ENCODE measurements around the gene CHRNA5. TPM values are rescaled to one million over a fixed set of nuclear protein-coding genes. Genes with fewer than 3 reads are reported as not detected.
"Not testable (repeated sequence)": the region's sequence is repeated elsewhere in the genome, so short reads cannot be mapped to it uniquely, and the experiment has no call there.

The CHRNA5 gene
- total RNA-seq, 1 donor from 2014 or later, result 7.6 TPM

- no peak overlapping the region for H3K4me3 Mint-ChIP-seq
- TF ChIP-seq, protein P1, sequence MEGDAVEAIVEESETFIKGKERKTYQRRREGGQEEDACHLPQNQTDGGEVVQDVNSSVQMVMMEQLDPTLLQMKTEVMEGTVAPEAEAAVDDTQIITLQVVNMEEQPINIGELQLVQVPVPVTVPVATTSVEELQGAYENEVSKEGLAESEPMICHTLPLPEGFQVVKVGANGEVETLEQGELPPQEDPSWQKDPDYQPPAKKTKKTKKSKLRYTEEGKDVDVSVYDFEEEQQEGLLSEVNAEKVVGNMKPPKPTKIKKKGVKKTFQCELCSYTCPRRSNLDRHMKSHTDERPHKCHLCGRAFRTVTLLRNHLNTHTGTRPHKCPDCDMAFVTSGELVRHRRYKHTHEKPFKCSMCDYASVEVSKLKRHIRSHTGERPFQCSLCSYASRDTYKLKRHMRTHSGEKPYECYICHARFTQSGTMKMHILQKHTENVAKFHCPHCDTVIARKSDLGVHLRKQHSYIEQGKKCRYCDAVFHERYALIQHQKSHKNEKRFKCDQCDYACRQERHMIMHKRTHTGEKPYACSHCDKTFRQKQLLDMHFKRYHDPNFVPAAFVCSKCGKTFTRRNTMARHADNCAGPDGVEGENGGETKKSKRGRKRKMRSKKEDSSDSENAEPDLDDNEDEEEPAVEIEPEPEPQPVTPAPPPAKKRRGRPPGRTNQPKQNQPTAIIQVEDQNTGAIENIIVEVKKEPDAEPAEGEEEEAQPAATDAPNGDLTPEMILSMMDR (IDR thresholded peaks at IDR 0.05; ENCODE audit: unreplicated experiment), result no peak
- no peaks in the 10 kb centered on the region for H3K9me3 Mint-ChIP-seq
- H3K4me1 Mint-ChIP-seq, result no peaks in the 10 kb centered on the region
- H3K27ac Mint-ChIP-seq, result no peak overlapping the region
- H3K27me3 Mint-ChIP-seq (ENCODE audit: low read depth), result peaks cover 3% of the 10 kb centered on the region
- DNase-seq (ENCODE audit: low spot score in 2 of 2, unreplicated experiment in 2 of 2), result no peak
- H3K36me3 Mint-ChIP-seq, result peaks cover 20% of the 10 kb centered on the region
Observed at GRCh38 chr15:78552597-78552996, 12.7 kb upstream of the CHRNA5 start.

DNA sequence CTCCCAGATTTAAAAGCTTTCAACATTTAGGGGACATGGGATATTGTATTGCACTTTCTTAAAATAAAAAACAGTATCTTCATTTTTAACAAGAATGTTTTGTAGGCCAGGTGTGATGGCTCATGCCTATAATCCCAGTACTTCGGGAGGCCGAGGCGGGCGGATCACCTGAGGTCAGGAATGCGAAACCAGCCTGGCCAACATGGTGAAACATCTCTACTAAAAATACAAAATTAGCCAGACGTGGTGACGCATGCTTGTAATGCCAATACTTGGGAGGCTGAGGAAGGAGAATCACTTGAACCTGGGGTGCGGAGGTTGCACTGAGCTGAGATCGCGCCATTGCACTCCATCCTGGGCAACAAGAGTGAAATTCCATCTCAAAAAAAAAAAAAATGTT lies 5.1 kb upstream of the CHRNA5 start:
- not testable (repeated sequence) for H3K36me3 Mint-ChIP-seq; H3K4me3 Mint-ChIP-seq; DNase-seq (ENCODE audit: low spot score in 2 of 2, unreplicated experiment in 2 of 2); H3K9me3 Mint-ChIP-seq; H3K27ac Mint-ChIP-seq; H3K4me1 Mint-ChIP-seq
- H3K27me3 Mint-ChIP-seq (ENCODE audit: low read depth), result peaks cover 30% of the 10 kb centered on the region

- H3K36me3 Mint-ChIP-seq, result no peaks in the 10 kb centered on the region
Observed at GRCh38 chr15:78561490-78561889, 3.8 kb upstream of the CHRNA5 start.

DNA sequence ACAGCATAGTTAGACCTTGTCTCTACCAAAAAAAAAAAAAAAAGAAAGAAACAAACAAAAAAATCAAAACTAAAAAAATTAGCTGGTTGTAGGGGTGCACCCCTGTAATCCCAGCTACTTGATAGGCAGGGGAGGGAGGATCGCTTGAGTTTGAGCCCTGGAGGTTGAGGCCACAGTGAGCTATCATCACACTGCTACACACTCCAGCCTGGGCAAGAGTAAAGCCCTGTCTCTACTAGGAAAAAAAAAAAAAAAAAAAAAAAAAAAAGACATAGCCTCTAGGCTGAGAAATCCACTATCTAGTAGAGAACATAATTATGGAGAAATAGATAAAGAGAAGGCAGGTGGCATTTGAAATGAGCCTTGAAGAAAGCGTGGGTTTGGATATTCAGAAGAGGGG lies 2.2 kb upstream of the CHRNA5 start:
- Mint-ChIP-seq H3K36me3 (no peaks in the 10 kb centered on the region), H3K4me3 (no peak overlapping the region), H3K9me3 (no peaks in the 10 kb centered on the region), H3K4me1 (peaks cover 10% of the 10 kb centered on the region), H3K27ac (no peak overlapping the region), H3K27me3 (ENCODE audit: low read depth) (peaks cover 39% of the 10 kb centered on the region)
- TF ChIP-seq, protein P1 (IDR thresholded peaks at IDR 0.05; ENCODE audit: unreplicated experiment), result no peak
- no peak for DNase-seq (ENCODE audit: low spot score in 2 of 2, unreplicated experiment in 2 of 2)

More at GRCh38 chr15:78561490-78561889, 3.8 kb upstream of the CHRNA5 start:
- no peak for DNase-seq (ENCODE audit: low spot score in 2 of 2, unreplicated experiment in 2 of 2)
- TF ChIP-seq, protein P1 (IDR thresholded peaks at IDR 0.05; ENCODE audit: unreplicated experiment), result no peak
- Mint-ChIP-seq H3K4me1 (peaks cover 4% of the 10 kb centered on the region), H3K27me3 (ENCODE audit: low read depth) (peaks cover 33% of the 10 kb centered on the region), H3K4me3 (no peak overlapping the region), H3K9me3 (no peaks in the 10 kb centered on the region), H3K27ac (no peak overlapping the region)

- peak overlapping the region; percentile 76 for H3K4me3 Mint-ChIP-seq
- DNase-seq (ENCODE audit: low spot score in 2 of 2, unreplicated experiment in 2 of 2), result no peak
- H3K36me3 Mint-ChIP-seq, result no peaks in the 10 kb centered on the region
- H3K27me3 Mint-ChIP-seq (ENCODE audit: low read depth), result peaks cover 34% of the 10 kb centered on the region
- TF ChIP-seq, protein P1 (IDR thresholded peaks at IDR 0.05; ENCODE audit: unreplicated experiment), result no peak
- H3K27ac Mint-ChIP-seq, result no peak overlapping the region
- H3K4me1 Mint-ChIP-seq, result peaks cover 10% of the 10 kb centered on the region
- no peaks in the 10 kb centered on the region for H3K9me3 Mint-ChIP-seq
Observed at GRCh38 chr15:78564743-78565096, 600 bp upstream of the CHRNA5 start.

DNA sequence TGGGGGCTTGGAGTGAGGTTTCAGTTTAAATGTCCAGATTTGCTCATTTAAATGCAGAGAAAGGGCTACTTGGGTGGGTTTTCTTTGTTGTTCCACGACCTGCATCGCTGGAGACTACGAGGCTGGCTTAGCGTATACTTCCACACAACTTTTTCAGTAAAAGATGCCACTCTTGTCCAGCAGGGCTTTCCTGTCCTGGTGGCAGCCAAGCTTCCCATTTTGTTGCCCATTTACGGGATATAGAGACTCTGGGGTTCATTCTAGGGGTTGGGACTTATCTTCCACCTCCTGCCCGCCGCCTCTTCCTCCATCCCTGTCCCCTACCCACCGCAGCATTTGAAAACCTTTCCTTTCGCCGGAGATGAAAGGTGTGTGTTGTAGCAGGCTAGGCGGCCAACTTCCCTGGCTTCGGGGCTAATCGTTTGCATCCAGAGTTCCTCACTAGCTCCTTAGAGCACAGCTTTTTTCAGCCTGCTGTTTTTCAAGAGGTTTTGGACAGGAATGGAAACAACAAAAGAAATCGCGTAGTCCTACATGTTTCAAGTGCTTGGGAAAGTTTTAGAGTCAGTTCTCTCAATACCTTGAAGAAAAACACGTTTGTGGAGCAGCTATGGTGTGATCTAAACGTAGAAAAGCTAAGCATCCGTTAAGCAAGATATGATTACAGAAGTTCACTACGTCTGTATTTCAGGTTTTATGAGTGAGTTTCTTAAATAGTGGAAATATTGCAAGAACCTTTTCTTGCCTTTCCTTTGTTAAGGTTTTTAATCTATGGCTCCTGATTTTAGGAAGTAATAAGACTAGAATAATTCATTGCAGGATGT lies 843 bp downstream of the CHRNA5 start:
- Mint-ChIP-seq H3K4me1 (peaks cover 10% of the 10 kb centered on the region), H3K4me3 (peak overlapping the region; percentile 75), H3K27ac (peak overlapping the region; percentile 63), H3K36me3 (no peaks in the 10 kb centered on the region), H3K9me3 (no peaks in the 10 kb centered on the region), H3K27me3 (ENCODE audit: low read depth) (peaks cover 34% of the 10 kb centered on the region)
- DNase-seq (ENCODE audit: low spot score in 2 of 2, unreplicated experiment in 2 of 2), result peak in 1 of 2 experiments; percentile 44
- TF ChIP-seq, protein P1 (IDR thresholded peaks at IDR 0.05; ENCODE audit: unreplicated experiment), result peak; percentile 11

Data from mesothelial cell of epicardium (in vitro differentiated cells).